ENCODE data around the gene PFDN4.

DNA sequence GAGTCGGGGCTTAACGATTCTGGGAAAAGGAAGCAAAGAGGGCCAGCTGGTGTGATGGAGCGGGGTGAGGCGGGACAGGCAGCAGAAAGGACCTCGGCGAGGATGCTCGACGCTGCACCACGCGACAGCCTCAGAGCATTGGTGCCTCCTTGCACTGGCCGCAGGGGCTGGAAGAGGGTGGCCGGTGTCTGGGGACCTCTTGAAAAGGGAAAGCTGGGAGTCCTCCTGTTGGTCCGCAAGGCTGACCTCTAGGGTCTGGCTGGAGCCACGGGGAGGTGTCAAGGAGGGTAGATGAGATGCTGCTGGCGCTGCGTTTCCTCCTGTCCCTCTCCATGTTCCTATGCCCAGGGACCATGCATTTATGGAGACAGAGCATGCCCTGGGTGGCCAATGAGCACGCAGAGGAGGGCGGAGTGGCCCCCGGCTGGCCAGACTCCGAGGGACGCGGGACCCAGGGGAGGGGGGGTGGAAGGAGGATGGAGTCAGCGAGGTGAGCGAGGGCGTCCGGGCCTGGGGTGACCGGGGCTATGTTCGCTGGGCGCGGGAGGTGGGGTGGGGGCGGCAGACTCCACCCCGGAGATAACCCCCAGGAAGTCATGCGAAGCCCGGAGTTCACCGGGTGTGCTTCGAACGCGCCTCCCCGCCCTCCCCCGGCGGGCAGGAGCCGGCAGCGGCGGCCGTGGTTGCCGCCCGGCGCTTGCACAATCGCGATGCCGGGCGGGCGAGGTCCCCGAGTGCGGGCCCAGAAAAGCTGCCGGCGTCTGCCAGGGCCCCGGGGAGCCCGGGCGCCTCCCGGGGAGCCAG is 34.0 kb upstream of the PFDN4 start, which contains the start of gene CYP24A1:
- peak; percentile 94 to 96 for TF ChIP-seq CEBPB (IDR thresholded peaks at IDR 0.05)
- TF ChIP-seq, protein P1, sequence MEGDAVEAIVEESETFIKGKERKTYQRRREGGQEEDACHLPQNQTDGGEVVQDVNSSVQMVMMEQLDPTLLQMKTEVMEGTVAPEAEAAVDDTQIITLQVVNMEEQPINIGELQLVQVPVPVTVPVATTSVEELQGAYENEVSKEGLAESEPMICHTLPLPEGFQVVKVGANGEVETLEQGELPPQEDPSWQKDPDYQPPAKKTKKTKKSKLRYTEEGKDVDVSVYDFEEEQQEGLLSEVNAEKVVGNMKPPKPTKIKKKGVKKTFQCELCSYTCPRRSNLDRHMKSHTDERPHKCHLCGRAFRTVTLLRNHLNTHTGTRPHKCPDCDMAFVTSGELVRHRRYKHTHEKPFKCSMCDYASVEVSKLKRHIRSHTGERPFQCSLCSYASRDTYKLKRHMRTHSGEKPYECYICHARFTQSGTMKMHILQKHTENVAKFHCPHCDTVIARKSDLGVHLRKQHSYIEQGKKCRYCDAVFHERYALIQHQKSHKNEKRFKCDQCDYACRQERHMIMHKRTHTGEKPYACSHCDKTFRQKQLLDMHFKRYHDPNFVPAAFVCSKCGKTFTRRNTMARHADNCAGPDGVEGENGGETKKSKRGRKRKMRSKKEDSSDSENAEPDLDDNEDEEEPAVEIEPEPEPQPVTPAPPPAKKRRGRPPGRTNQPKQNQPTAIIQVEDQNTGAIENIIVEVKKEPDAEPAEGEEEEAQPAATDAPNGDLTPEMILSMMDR (IDR thresholded peaks at IDR 0.05), result no peak
- TF ChIP-seq, protein P2, sequence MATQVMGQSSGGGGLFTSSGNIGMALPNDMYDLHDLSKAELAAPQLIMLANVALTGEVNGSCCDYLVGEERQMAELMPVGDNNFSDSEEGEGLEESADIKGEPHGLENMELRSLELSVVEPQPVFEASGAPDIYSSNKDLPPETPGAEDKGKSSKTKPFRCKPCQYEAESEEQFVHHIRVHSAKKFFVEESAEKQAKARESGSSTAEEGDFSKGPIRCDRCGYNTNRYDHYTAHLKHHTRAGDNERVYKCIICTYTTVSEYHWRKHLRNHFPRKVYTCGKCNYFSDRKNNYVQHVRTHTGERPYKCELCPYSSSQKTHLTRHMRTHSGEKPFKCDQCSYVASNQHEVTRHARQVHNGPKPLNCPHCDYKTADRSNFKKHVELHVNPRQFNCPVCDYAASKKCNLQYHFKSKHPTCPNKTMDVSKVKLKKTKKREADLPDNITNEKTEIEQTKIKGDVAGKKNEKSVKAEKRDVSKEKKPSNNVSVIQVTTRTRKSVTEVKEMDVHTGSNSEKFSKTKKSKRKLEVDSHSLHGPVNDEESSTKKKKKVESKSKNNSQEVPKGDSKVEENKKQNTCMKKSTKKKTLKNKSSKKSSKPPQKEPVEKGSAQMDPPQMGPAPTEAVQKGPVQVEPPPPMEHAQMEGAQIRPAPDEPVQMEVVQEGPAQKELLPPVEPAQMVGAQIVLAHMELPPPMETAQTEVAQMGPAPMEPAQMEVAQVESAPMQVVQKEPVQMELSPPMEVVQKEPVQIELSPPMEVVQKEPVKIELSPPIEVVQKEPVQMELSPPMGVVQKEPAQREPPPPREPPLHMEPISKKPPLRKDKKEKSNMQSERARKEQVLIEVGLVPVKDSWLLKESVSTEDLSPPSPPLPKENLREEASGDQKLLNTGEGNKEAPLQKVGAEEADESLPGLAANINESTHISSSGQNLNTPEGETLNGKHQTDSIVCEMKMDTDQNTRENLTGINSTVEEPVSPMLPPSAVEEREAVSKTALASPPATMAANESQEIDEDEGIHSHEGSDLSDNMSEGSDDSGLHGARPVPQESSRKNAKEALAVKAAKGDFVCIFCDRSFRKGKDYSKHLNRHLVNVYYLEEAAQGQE (IDR thresholded peaks at IDR 0.05), result peak; percentile 37
- TF ChIP-seq RFX5 (IDR thresholded peaks at IDR 0.05), result peak; percentile 41; the same call in 1 of the 2 replicates
- TF ChIP-seq, protein P3, sequence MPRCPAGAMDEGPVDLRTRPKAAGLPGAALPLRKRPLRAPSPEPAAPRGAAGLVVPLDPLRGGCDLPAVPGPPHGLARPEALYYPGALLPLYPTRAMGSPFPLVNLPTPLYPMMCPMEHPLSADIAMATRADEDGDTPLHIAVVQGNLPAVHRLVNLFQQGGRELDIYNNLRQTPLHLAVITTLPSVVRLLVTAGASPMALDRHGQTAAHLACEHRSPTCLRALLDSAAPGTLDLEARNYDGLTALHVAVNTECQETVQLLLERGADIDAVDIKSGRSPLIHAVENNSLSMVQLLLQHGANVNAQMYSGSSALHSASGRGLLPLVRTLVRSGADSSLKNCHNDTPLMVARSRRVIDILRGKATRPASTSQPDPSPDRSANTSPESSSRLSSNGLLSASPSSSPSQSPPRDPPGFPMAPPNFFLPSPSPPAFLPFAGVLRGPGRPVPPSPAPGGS (IDR thresholded peaks at IDR 0.05), result peak; percentile 99
- TF ChIP-seq POLR2A (IDR thresholded peaks at IDR 0.05; ENCODE audit: low read length), result peak; percentile 100
- TF ChIP-seq PHF8 (IDR thresholded peaks at IDR 0.05; ENCODE audit: borderline replicate concordance, low read depth), result peak; percentile 10; the same call in 1 of the 2 replicates
- TF ChIP-seq CBX2 (IDR thresholded peaks at IDR 0.05; ENCODE audit: borderline replicate concordance, low read depth), result no peak
- TF ChIP-seq, protein P4, sequence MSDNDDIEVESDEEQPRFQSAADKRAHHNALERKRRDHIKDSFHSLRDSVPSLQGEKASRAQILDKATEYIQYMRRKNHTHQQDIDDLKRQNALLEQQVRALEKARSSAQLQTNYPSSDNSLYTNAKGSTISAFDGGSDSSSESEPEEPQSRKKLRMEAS (IDR thresholded peaks at IDR 0.05), result peak; percentile 83
- TF ChIP-seq EHMT2 (IDR thresholded peaks at IDR 0.05; ENCODE audit: low read depth), result no peak
- TF ChIP-seq, protein P5, sequence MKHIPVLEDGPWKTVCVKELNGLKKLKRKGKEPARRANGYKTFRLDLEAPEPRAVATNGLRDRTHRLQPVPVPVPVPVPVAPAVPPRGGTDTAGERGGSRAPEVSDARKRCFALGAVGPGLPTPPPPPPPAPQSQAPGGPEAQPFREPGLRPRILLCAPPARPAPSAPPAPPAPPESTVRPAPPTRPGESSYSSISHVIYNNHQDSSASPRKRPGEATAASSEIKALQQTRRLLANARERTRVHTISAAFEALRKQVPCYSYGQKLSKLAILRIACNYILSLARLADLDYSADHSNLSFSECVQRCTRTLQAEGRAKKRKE (CRISPR knock-in tag; IDR thresholded peaks at IDR 0.05; ENCODE audit: low read depth), result peak; percentile 79; the same call in 1 of the 2 replicates
- TF ChIP-seq, protein P6, sequence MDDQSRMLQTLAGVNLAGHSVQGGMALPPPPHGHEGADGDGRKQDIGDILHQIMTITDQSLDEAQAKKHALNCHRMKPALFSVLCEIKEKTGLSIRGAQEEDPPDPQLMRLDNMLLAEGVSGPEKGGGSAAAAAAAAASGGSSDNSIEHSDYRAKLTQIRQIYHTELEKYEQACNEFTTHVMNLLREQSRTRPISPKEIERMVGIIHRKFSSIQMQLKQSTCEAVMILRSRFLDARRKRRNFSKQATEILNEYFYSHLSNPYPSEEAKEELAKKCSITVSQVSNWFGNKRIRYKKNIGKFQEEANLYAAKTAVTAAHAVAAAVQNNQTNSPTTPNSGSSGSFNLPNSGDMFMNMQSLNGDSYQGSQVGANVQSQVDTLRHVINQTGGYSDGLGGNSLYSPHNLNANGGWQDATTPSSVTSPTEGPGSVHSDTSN (IDR thresholded peaks at IDR 0.05), result peak; percentile 68
- TF ChIP-seq ZFP36 (IDR thresholded peaks at IDR 0.05; ENCODE audit: borderline replicate concordance, partially characterized antibody), result no peak
- TF ChIP-seq POLR2AphosphoS2 (conservative IDR thresholded peaks at IDR 0.05; ENCODE audit: low read length), result no peak; the same call in 1 of the 2 replicates

All from A549 (cell line).